H1 (cell line): ENCODE results near the gene PHF14. TPM values are rescaled to one million over a fixed set of nuclear protein-coding genes. Genes with fewer than 3 reads are reported as not detected.

Experiments used
- CTCF ChIA-PET: fragments of 300-600 bp; sonication (Branson Sonifier 250); formaldehyde crosslinking; loops from one replicate; lab custom pipeline; 2021; ENCODE audit not compliant: partially characterized antibody; lab: Charles Lee
- POLR2A ChIA-PET: fragments of 300-600 bp; sonication (Branson Sonifier 250); formaldehyde crosslinking; loops from one replicate; lab custom pipeline; 2021; ENCODE audit warnings: inconsistent platforms; ENCODE audit not compliant: partially characterized antibody; lab: Charles Lee
- DNase-seq, 2 experiments: peaks; one replicate each; pipeline versions ENCODE4 v3.0.0 to v3.0.0-alpha.2; 2010 to 2022; ENCODE audit warnings: low spot score in 2 of 2, low read depth in 1 of 2, mixed read lengths in 1 of 2
- FAIRE-seq: peaks from 2 replicates; lab custom pipeline; 2011; peaks lifted over from hg19 to GRCh38; lab: Jason Lieb, UNC
- H2AFZ ChIP-seq: 2 replicates; pipeline ENCODE4 v1.8.1; 2012; ENCODE audit warnings: low read length, inconsistent platforms
- H2AK5ac ChIP-seq: 2 replicates; pipeline ENCODE4 v1.6.1; 2013; ENCODE audit warnings: low read depth, low read length
- H2BK120ac ChIP-seq: replicated peaks from 2 replicates; pipeline ENCODE3; 2013; ENCODE audit warnings: low read depth, low read length, inconsistent platforms
- H2BK12ac ChIP-seq: 2 replicates; pipeline ENCODE4 v1.6.1; 2013; ENCODE audit warnings: low read depth, low read length
- H2BK15ac ChIP-seq: 2 replicates; pipeline ENCODE4 v1.6.1; 2013; ENCODE audit warnings: low read length
- H2BK20ac ChIP-seq: 2 replicates; pipeline ENCODE4 v1.6.1; 2013; ENCODE audit warnings: low read length
- H2BK5ac ChIP-seq: 2 replicates; pipeline ENCODE4 v1.6.1; 2013; ENCODE audit warnings: low read depth, low read length
- H3K14ac ChIP-seq: 2 replicates; pipeline ENCODE4 v1.6.1; 2013; ENCODE audit warnings: inconsistent platforms; ENCODE audit not compliant: insufficient read length
- H3K18ac ChIP-seq: 2 replicates; pipeline ENCODE4 v1.6.1; 2013; ENCODE audit warnings: low read length; ENCODE audit errors: extremely low read depth
- H3K23ac ChIP-seq: 2 replicates; pipeline ENCODE4 v1.6.1; 2013; ENCODE audit warnings: inconsistent platforms; ENCODE audit not compliant: insufficient read length
- H3K23me2 ChIP-seq: 2 replicates; pipeline ENCODE4 v1.6.1; 2013; ENCODE audit warnings: low read depth, low read length
- H3K27ac ChIP-seq: 2 replicates; pipeline ENCODE4 v1.6.1; 2011; ENCODE audit warnings: low read depth, low read length, inconsistent platforms
- H3K27me3 ChIP-seq, 4 experiments: replicated peaks in 1 of 4; 1 replicate in 1 of 4; 2 replicates in 3 of 4; pipeline versions ENCODE4 v1.6.1 to v1.8.1; 2011 to 2013; ENCODE audit warnings: low read length in 3 of 4, mild to moderate bottlenecking in 3 of 4, inconsistent platforms in 2 of 4, mixed read lengths in 2 of 4, moderate library complexity in 1 of 4; ENCODE audit not compliant: control insufficient read depth in 3 of 4, insufficient read depth in 3 of 4; ENCODE audit errors: extremely low read depth in 1 of 4
- H3K36me3 ChIP-seq, 4 experiments: 2 replicates each; pipeline versions ENCODE4 v1.6.1 to v1.8.1; 2011 to 2013; ENCODE audit warnings: mild to moderate bottlenecking in 4 of 4, low read length in 3 of 4, moderate library complexity in 2 of 4, control low read depth in 1 of 4, inconsistent platforms in 1 of 4; ENCODE audit not compliant: insufficient read depth in 4 of 4, control insufficient read depth in 2 of 4
- H3K4ac ChIP-seq: replicated peaks from 2 replicates; pipeline ENCODE3; 2013; ENCODE audit warnings: low read length, low read depth, mixed read lengths, inconsistent platforms; ENCODE audit not compliant: insufficient read length
- H3K4me1 ChIP-seq, 4 experiments: replicated peaks in 1 of 4; 1 replicate in 1 of 4; 2 replicates in 3 of 4; pipeline versions ENCODE4 v1.6.1 to v1.8.1; 2011 to 2013; ENCODE audit warnings: low read length in 3 of 4, inconsistent platforms in 2 of 4, mixed read lengths in 1 of 4; ENCODE audit not compliant: insufficient read depth in 4 of 4, control insufficient read depth in 3 of 4
- H3K4me2 ChIP-seq, 2 experiments: 2 replicates each; pipeline versions ENCODE4 v1.6.1 to v1.8.1; 2011 to 2013; ENCODE audit warnings: low read depth in 2 of 2, low read length in 2 of 2, control low read depth in 1 of 2, inconsistent platforms in 1 of 2, mild to moderate bottlenecking in 1 of 2; ENCODE audit not compliant: insufficient read depth in 1 of 2
- H3K4me3 ChIP-seq, 4 experiments: fragments of 200-600, 300-600 bp in 1 of 4; sonication (generic), shearing (Covaris generic), sonication (Bioruptor Twin) in 1 of 4; 2 replicates each; pipeline versions ENCODE4 v1.5.1 to v1.8.1; 2011 to 2016; ENCODE audit warnings: low read length in 4 of 4, low read depth in 3 of 4, control low read depth in 2 of 4, inconsistent platforms in 2 of 4, mild to moderate bottlenecking in 2 of 4, mixed read lengths in 1 of 4, moderate library complexity in 1 of 4; ENCODE audit not compliant: insufficient read depth in 2 of 4; ENCODE audit errors: extremely low read depth in 1 of 4
- H3K56ac ChIP-seq: replicated peaks from 2 replicates; pipeline ENCODE3; 2013; ENCODE audit warnings: low read depth, mild to moderate bottlenecking, mixed read lengths, low read length, inconsistent platforms; ENCODE audit not compliant: insufficient read length
- H3K79me1 ChIP-seq: 2 replicates; pipeline ENCODE4 v1.6.1; 2013; ENCODE audit warnings: low read depth, low read length, control low read depth
- H3K79me2 ChIP-seq, 2 experiments: 2 replicates each; pipeline versions ENCODE4 v1.6.1 to v1.8.1; 2012 to 2013; ENCODE audit warnings: low read length in 2 of 2, mild to moderate bottlenecking in 2 of 2, inconsistent platforms in 1 of 2; ENCODE audit not compliant: insufficient read depth in 2 of 2, control insufficient read depth in 1 of 2
- H3K9ac ChIP-seq, 4 experiments: replicated peaks in 1 of 4; 1 replicate in 1 of 4; 2 replicates in 3 of 4; pipeline versions ENCODE4 v1.6.1 to v1.8.1; 2011 to 2013; ENCODE audit warnings: low read depth in 3 of 4, low read length in 3 of 4, control low read depth in 2 of 4, mild to moderate bottlenecking in 2 of 4, moderate library complexity in 2 of 4, inconsistent platforms in 1 of 4; ENCODE audit errors: extremely low read depth in 1 of 4
- H3K9me3 ChIP-seq, 2 experiments: 2 replicates each; pipeline versions ENCODE4 v1.6.1 to v1.8.1; 2012 to 2013; ENCODE audit warnings: mild to moderate bottlenecking in 2 of 2, moderate library complexity in 2 of 2, control low read depth in 1 of 2, inconsistent platforms in 1 of 2, low read depth in 1 of 2, low read length in 1 of 2, mixed read lengths in 1 of 2; ENCODE audit not compliant: insufficient read depth in 2 of 2
- H4K20me1 ChIP-seq, 2 experiments: replicated peaks in 1 of 2; 2 replicates each; pipeline versions ENCODE3 to v1.8.1; 2011 to 2013; ENCODE audit warnings: inconsistent platforms in 2 of 2, low read length in 2 of 2, mild to moderate bottlenecking in 1 of 2; ENCODE audit not compliant: insufficient read depth in 2 of 2, control insufficient read depth in 1 of 2
- H4K5ac ChIP-seq: 2 replicates; pipeline ENCODE4 v1.6.1; 2013; ENCODE audit warnings: low read length, low read depth, mixed read lengths, inconsistent platforms; ENCODE audit not compliant: insufficient read length
- H4K8ac ChIP-seq: 2 replicates; pipeline ENCODE4 v1.8.0; 2013; ENCODE audit warnings: mild to moderate bottlenecking, moderate library complexity, low read length, inconsistent platforms; ENCODE audit not compliant: insufficient read depth; ENCODE audit errors: extremely low read depth
- H4K91ac ChIP-seq: replicated peaks from 2 replicates; pipeline ENCODE3; 2013; ENCODE audit warnings: low read length, mixed read lengths, inconsistent platforms; ENCODE audit not compliant: insufficient read length
- CBX5 ChIP-seq: fragments of 300-800, 300-1000 bp; sonication (generic); IDR thresholded peaks from 2 replicates; pipeline ENCODE4 v1.7.1; 2016; ENCODE audit warnings: antibody characterized with exemption, low read length, low read depth
- CBX8 ChIP-seq: fragments of 300-800, 300-1000 bp; sonication (generic); IDR thresholded peaks from 2 replicates; pipeline ENCODE4 v1.7.1; 2016; ENCODE audit warnings: low read depth, low read length, borderline replicate concordance
- CHD1 ChIP-seq: IDR thresholded peaks from 2 replicates; pipeline ENCODE4 v1.6.1; 2012; ENCODE audit warnings: low read depth, low read length, improper control_type of control experiment
- CHD2 ChIP-seq: IDR thresholded peaks from 2 replicates; pipeline ENCODE4 v1.6.1; 2012; ENCODE audit warnings: low read length, improper control_type of control experiment
- CTBP2 ChIP-seq: IDR thresholded peaks from 2 replicates; pipeline ENCODE4 v1.7.0; 2011; ENCODE audit warnings: borderline replicate concordance, mild to moderate bottlenecking, moderate library complexity, mixed read lengths, low read length; ENCODE audit not compliant: insufficient read depth, insufficient read length
- EGR1 ChIP-seq: IDR thresholded peaks from 2 replicates; pipeline ENCODE4 v1.6.1; 2011; ENCODE audit warnings: low read depth, low read length, borderline replicate concordance
- GTF2F1 ChIP-seq: IDR thresholded peaks from 2 replicates; pipeline ENCODE4 v1.6.1; 2012; ENCODE audit warnings: low read depth, low read length, improper control_type of control experiment, borderline replicate concordance
- HDAC6 ChIP-seq: IDR thresholded peaks from one replicate; pipeline ENCODE4 v1.7.1; 2012; ENCODE audit warnings: low read depth, mild to moderate bottlenecking, inconsistent platforms, low read length, moderate library complexity
- JUND ChIP-seq: IDR thresholded peaks from 2 replicates; pipeline ENCODE4 v1.6.1; 2011; ENCODE audit warnings: mild to moderate bottlenecking, improper control_type of control experiment, low read length
- KDM1A ChIP-seq: fragments of 200-600, 300-600 bp; sonication (generic); IDR thresholded peaks from 2 replicates; pipeline ENCODE4 v1.7.1; 2016; ENCODE audit warnings: mild to moderate bottlenecking, low read length, borderline replicate concordance
- KDM4A ChIP-seq: IDR thresholded peaks from one replicate; pipeline ENCODE4 v1.7.1; 2012; ENCODE audit warnings: low read depth, mild to moderate bottlenecking, moderate library complexity, low read length, inconsistent platforms; ENCODE audit not compliant: severe bottlenecking
- KDM5A ChIP-seq: fragments of 200-600 bp; IDR thresholded peaks from 2 replicates; pipeline ENCODE4 v1.7.1; 2012; ENCODE audit warnings: mild to moderate bottlenecking, low read length, inconsistent platforms, mixed read lengths
- NRF1 ChIP-seq: IDR thresholded peaks from 2 replicates; pipeline ENCODE4 v1.6.1; 2011; ENCODE audit warnings: mild to moderate bottlenecking, low read depth, low read length, improper control_type of control experiment
- POLR2A ChIP-seq, 2 experiments: IDR thresholded peaks; 1 replicate in 1 of 2; 2 replicates in 1 of 2; pipeline ENCODE4 v1.6.1; 2011; ENCODE audit warnings: low read depth in 2 of 2, low read length in 2 of 2, mild to moderate bottlenecking in 2 of 2; ENCODE audit errors: control extremely low read depth in 1 of 2
- SRF ChIP-seq: IDR thresholded peaks from 2 replicates; pipeline ENCODE4 v1.6.1; 2011; ENCODE audit warnings: mild to moderate bottlenecking, low read depth, low read length, moderate library complexity
- WGBS, 2 experiments: shearing (Covaris generic) in 1 of 2; methylation state at CpG; one replicate each; pipeline versions ENCODE4 v1.1.6 to v1.1.7; 2013 to 2015; ENCODE audit warnings: low lambda C conversion rate in 2 of 2, mixed read lengths in 2 of 2, inconsistent platforms in 1 of 2, low coverage in 1 of 2, missing lambda C conversion rate in 1 of 2; ENCODE audit not compliant: insufficient replicate concordance in 2 of 2, insufficient coverage in 1 of 2, insufficient read length in 1 of 2; ENCODE audit errors: extremely low coverage in 1 of 2, missing lambda C conversion rate in 1 of 2; 5-methylcytosine and 5-hydroxymethylcytosine counted together
- polyA plus RNA-seq, 7 experiments: library from polyadenylated mRNA; depleted of rRNA in 3 of 7; stranded (reverse) in 5 of 7; unstranded in 2 of 7; fragments of >200 nt in 5 of 7; fragments of 200-250 nt in 2 of 7; gene quantifications; 1 replicate in 5 of 7; 2 replicates in 1 of 7; 4 replicates in 1 of 7; pipeline versions ENCODE4 v1.2.1 to v1.2.3, GENCODE V29; 2011 to 2013; ENCODE audit warnings: missing spikeins in 2 of 7, mixed read lengths in 2 of 7
- total RNA-seq: library from RNA; stranded (reverse); fragmentation: NEBNext Ultra II Directional; extraction: Animal tissue kit (Norgen Biotek cat#: 25700); gene quantifications from 2 replicates; pipeline ENCODE4 v1.2.1, GENCODE V29; 2021

PHF14 gene
- total and polyA plus RNA-seq, 2 of the 8 experiments (the other 6 are each of a cell fraction or from before 2014, with no cell fraction given): 17.9 to 70.6 TPM

- H3K36me3 ChIP-seq: no peaks in the 10 kb centered on the region
- H3K14ac ChIP-seq: no peak overlapping the region
- H3K23me2 ChIP-seq: no peaks in the 10 kb centered on the region
- no peak overlapping the region for H3K18ac ChIP-seq
- H3K4ac ChIP-seq: no peak overlapping the region
- no peaks in the 10 kb centered on the region for H3K79me2 ChIP-seq
- H2BK120ac ChIP-seq: no peak overlapping the region
- H3K4me3 ChIP-seq: no peak overlapping the region
- H3K79me1 ChIP-seq: no peaks in the 10 kb centered on the region
- no peaks in the 10 kb centered on the region for H4K20me1 ChIP-seq
- H3K9me3 ChIP-seq: no peaks in the 10 kb centered on the region
- no peak overlapping the region for H3K23ac ChIP-seq
- no peak overlapping the region for H3K27ac ChIP-seq
- no peak overlapping the region for H2AK5ac ChIP-seq
- DNase-seq: no peak
- H2BK5ac ChIP-seq: no peak overlapping the region
- no peak for FAIRE-seq
- no peak overlapping the region for H3K9ac ChIP-seq
- no peak overlapping the region for H2BK12ac ChIP-seq
- H3K4me2 ChIP-seq: no peak overlapping the region
- H4K5ac ChIP-seq: no peak overlapping the region
- H2BK20ac ChIP-seq: no peak overlapping the region
- no peak overlapping the region for H2BK15ac ChIP-seq
- TF ChIP-seq CHD1: no peak
- no peak for TF ChIP-seq EGR1
- TF ChIP-seq NRF1: no peak
- TF ChIP-seq KDM5A: no peak
- TF ChIP-seq KDM1A: no peak
- TF ChIP-seq CTBP2: no peak
- no peak for TF ChIP-seq CHD2
- TF ChIP-seq HDAC6: no peak
- TF ChIP-seq CBX5: no peak
- no peak for TF ChIP-seq CBX8
- no peak for TF ChIP-seq JUND
- no peak for TF ChIP-seq GTF2F1
- TF ChIP-seq POLR2A (IDR thresholded peaks at IDR 0.05; ENCODE audit: control extremely low read depth in 1 of 2, low read depth in 2 of 2, low read length in 2 of 2): no peak
- TF ChIP-seq SRF: no peak
- TF ChIP-seq KDM4A: no peak
- WGBS, 2 experiments: 91% methylated on average over 1 of the region's 1 CpG; no CpG with 5 or more reads in 1 of the 2 experiments
- POLR2A ChIA-PET: interaction anchor here (0.6 kb wide), 1 partner anchor 1665 kb away, joined by 3 read pairs; no protein-coding TSS in a partner anchor
- CTCF ChIA-PET: no interaction called here
- no peaks in the 10 kb centered on the region for H3K4me1 ChIP-seq
- H3K56ac ChIP-seq: no peak overlapping the region
- no peak overlapping the region for H2AFZ ChIP-seq
- H4K91ac ChIP-seq: no peak overlapping the region
- no peak overlapping the region for H4K8ac ChIP-seq
- H3K27me3 ChIP-seq: no peaks in the 10 kb centered on the region
These were observed 182.2 kb downstream of the PHF14 start for GRCh38 chr7:11155883-11156282.
